ENCODE data around the gene SMIM32.

The SMIM32 gene

DNA sequence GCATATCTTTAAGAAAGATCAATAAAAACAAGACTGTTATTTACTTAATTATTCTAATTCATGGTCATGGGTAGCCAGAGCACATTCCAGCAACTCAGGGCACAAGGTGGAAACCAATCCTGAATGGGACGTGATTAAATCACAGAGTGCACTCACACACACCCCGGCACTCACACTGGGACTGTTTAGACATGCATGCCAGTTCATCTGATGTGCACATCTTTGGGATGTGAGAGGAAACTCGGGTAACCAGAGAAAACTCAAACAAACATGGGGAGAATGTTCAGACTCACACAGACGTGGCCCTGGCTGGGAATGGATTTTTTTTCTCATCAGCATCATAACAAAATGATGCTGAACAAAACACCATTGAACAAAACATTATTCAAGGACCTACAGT lies 31.0 kb downstream of the SMIM32 start:
- in situ Hi-C loops (cut with MboI; ENCODE audit: low pct_unique_long_range_greater_than_20kb, low sequenced_read_pairs, unreplicated experiment) = no loop called here
- no peak for DNase-seq (ENCODE audit: low spot score)
- TF ChIP-seq, protein P1, sequence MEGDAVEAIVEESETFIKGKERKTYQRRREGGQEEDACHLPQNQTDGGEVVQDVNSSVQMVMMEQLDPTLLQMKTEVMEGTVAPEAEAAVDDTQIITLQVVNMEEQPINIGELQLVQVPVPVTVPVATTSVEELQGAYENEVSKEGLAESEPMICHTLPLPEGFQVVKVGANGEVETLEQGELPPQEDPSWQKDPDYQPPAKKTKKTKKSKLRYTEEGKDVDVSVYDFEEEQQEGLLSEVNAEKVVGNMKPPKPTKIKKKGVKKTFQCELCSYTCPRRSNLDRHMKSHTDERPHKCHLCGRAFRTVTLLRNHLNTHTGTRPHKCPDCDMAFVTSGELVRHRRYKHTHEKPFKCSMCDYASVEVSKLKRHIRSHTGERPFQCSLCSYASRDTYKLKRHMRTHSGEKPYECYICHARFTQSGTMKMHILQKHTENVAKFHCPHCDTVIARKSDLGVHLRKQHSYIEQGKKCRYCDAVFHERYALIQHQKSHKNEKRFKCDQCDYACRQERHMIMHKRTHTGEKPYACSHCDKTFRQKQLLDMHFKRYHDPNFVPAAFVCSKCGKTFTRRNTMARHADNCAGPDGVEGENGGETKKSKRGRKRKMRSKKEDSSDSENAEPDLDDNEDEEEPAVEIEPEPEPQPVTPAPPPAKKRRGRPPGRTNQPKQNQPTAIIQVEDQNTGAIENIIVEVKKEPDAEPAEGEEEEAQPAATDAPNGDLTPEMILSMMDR (IDR thresholded peaks at IDR 0.05; ENCODE audit: extremely low read depth, insufficient read depth, missing control alignments) = no peak

DNA sequence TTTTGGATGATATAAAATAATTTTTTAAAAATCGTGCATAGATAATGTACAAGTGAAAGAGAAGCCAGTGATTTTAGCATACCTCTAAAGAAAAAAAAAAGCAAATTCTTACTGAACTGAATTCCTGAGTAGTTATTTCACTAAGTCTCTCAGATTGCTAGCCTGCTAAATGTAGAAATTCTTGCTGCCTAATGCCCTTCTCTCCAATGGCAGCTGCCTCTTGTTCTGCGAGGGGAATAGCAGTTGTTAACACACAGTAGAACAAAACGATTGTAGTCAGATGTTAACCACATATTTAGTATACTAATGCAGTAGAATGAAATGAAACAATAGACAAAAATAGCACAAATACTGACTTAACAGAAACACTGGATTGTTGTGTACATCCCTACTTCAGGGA lies 33.5 kb downstream of the SMIM32 start:
- DNase-seq (ENCODE audit: low spot score) = no peak
- TF ChIP-seq, protein P1 (IDR thresholded peaks at IDR 0.05; ENCODE audit: extremely low read depth, insufficient read depth, missing control alignments) = no peak
- in situ Hi-C loops (cut with MboI; ENCODE audit: low pct_unique_long_range_greater_than_20kb, low sequenced_read_pairs, unreplicated experiment) = no loop called here

DNA sequence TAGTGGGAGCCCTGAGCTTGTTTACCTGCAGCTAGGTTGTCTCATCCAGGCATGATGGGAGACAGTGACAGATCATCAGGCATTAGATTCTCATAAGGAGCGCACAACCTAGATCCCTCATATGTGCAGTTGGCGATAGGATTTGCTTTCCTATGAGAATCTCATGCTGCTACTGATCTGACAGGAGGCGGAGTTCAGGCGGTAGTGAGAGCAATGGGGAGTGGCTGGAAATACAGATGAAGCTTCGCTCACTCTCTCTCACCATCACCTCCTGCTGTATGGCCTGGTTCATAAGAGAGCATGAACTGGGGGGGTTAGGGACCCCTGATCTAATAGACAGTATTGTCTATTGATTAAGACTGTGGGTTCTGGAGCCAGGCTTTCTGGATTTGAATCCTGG lies 35.4 kb downstream of the SMIM32 start:
- no peak for DNase-seq (ENCODE audit: low spot score)
- in situ Hi-C loops (cut with MboI; ENCODE audit: low pct_unique_long_range_greater_than_20kb, low sequenced_read_pairs, unreplicated experiment) = no loop called here
- TF ChIP-seq, protein P1 (IDR thresholded peaks at IDR 0.05; ENCODE audit: extremely low read depth, insufficient read depth, missing control alignments) = no peak

DNA sequence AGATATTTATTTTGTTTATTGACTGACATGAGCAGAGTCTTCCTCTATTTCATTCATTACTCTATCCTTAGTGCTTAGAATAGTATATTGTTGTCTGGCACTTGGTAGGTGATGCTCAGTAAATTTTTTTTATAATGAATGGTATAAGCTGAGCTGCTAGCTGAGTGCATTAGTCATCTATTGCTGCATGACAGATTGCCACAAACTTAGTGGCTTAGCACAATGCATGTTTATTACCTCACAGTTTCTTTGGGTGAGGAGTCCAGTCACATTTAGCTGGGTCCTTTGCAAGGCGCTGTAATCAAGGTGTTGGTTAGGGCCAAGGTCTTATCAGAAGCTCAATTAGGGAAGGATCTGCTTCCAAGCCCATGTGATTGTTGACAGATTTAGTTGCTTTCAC lies 37.2 kb downstream of the SMIM32 start:
- in situ Hi-C loops (cut with MboI; ENCODE audit: low pct_unique_long_range_greater_than_20kb, low sequenced_read_pairs, unreplicated experiment) = no loop called here
- no peak for DNase-seq (ENCODE audit: low spot score)

DNA sequence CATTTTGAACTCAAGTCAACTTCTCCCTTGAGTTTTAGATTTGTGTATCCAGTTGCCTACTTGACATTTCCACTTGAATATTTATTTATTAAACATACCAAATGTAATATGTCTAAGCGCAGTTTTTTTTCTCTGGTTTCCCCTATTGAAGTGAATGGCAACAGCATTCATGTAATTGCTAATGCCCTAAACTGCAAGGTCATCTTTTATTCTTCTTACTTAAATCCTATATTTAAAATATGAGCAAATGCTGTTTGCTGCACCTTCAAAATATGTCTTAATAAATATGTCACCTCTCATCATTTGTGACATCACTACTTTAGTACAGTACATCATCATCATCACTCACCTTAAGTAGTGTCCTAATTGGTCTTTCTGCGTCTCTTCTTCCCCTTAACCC lies 37.9 kb downstream of the SMIM32 start:
- no peak for DNase-seq (ENCODE audit: low spot score)
- in situ Hi-C loops (cut with MboI; ENCODE audit: low pct_unique_long_range_greater_than_20kb, low sequenced_read_pairs, unreplicated experiment) = no loop called here
- TF ChIP-seq, protein P1 (IDR thresholded peaks at IDR 0.05; ENCODE audit: extremely low read depth, insufficient read depth, missing control alignments) = no peak

More for the DNA sequence above, 37.2 kb downstream of the SMIM32 start:
- TF ChIP-seq, protein P1 (IDR thresholded peaks at IDR 0.05; ENCODE audit: extremely low read depth, insufficient read depth, missing control alignments) = no peak

DNA sequence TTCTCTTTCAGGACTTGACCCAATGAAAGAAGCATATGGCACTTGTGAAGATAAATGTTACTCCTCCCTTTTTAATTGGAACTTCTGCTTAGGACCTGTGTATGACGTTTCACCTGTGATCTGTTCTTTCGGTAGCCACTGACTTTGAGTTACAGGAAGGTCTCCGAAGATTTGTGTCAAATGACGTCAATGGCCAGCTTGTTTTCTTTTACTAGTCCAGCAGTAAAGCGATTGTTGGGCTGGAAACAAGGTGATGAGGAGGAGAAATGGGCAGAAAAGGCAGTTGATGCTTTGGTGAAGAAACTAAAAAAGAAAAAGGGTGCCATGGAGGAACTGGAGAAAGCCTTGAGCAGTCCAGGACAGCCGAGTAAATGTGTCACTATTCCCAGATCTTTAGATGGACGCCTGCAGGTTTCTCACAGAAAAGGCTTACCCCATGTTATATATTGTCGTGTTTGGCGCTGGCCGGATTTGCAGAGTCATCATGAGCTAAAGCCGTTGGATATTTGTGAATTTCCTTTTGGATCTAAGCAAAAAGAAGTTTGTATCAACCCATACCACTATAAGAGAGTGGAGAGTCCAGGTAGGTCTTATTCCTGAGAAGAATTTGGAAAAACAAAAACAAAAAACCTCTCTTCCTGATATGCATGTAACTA lies 39.3 kb downstream of the SMIM32 start:
- in situ Hi-C loops (cut with MboI; ENCODE audit: low pct_unique_long_range_greater_than_20kb, low sequenced_read_pairs, unreplicated experiment) = no loop called here
- no peak for DNase-seq (ENCODE audit: low spot score)
- TF ChIP-seq, protein P1 (IDR thresholded peaks at IDR 0.05; ENCODE audit: extremely low read depth, insufficient read depth, missing control alignments) = no peak

Data from GM13977 (cell line).